Immature natural killer cell (primary cell): ENCODE data around the gene FAM43A. TPM values are rescaled to one million over a fixed set of nuclear protein-coding genes. Genes with fewer than 3 reads are reported as not detected.

Source experiments
- DNase-seq, 3 donors: peaks; one replicate each; pipeline ENCODE4 v3.0.0; 2022; ENCODE audit warnings: mixed read lengths in 1 of 3
- H3K27ac Mint-ChIP-seq, 6 donors: one replicate each; pipeline ENCODE4 v1.8.0; 2020; ENCODE audit warnings: mixed read lengths in 6 of 6, mild to moderate bottlenecking in 5 of 6, inconsistent platforms in 4 of 6, moderate library complexity in 3 of 6
- H3K27me3 Mint-ChIP-seq, 3 donors: one replicate each; pipeline ENCODE4 v1.8.0; 2020 to 2021; ENCODE audit warnings: low read depth in 3 of 3, mild to moderate bottlenecking in 3 of 3, mixed read lengths in 3 of 3, moderate library complexity in 3 of 3, inconsistent platforms in 1 of 3
- H3K36me3 Mint-ChIP-seq, 3 donors: one replicate each; pipeline ENCODE4 v1.8.0; 2020; ENCODE audit warnings: mixed read lengths in 3 of 3, inconsistent platforms in 2 of 3, mild to moderate bottlenecking in 2 of 3
- H3K4me1 Mint-ChIP-seq, 2 donors: one replicate each; pipeline ENCODE4 v1.8.0; 2020; ENCODE audit warnings: inconsistent platforms in 2 of 2, mild to moderate bottlenecking in 2 of 2, mixed read lengths in 2 of 2, moderate library complexity in 1 of 2
- H3K4me3 Mint-ChIP-seq, 5 donors: one replicate each; pipeline ENCODE4 v1.8.0; 2020; ENCODE audit warnings: mild to moderate bottlenecking in 5 of 5, mixed read lengths in 5 of 5, inconsistent platforms in 3 of 5, moderate library complexity in 3 of 5
- H3K9me3 Mint-ChIP-seq, 6 donors: one replicate each; pipeline ENCODE4 v1.8.0; 2020; ENCODE audit warnings: mild to moderate bottlenecking in 6 of 6, mixed read lengths in 6 of 6, inconsistent platforms in 4 of 6, moderate library complexity in 3 of 6
- polyA plus RNA-seq, 3 donors: library from polyadenylated mRNA; unstranded; fragments of 300-500 nt; fragmentation: Illumina TruSeq; gene quantifications; one replicate each; pipeline ENCODE4 v1.2.3, GENCODE V29; 2021

The FAM43A gene
- 10 to 100 TPM; 15.7 to 58.9 (median 28.5) TPM for polyA plus RNA-seq

GRCh38 chr3:194685718-194686413 is at the start of gene FAM43A:
FAM43A (plus strand) TSS chr3:194685883; CDS start chr3:194686827, 944 bp downstream.
- H3K27me3 Mint-ChIP-seq: peaks cover 6 to 22% (median 20%) of the 10 kb centered on the region in 3 donors
- peak within 1 kb of the TSS; percentile 96 to 100 (median 99) for H3K4me3 Mint-ChIP-seq
- H3K36me3 Mint-ChIP-seq: peaks cover 0 to 4% (median 3%) of the 10 kb centered on the region in 3 donors
- no peaks in the 10 kb centered on the region for H3K9me3 Mint-ChIP-seq
- DNase-seq: peak; percentile 82 to 86 (median 84)
- H3K4me1 Mint-ChIP-seq: peaks cover 62 to 68% of the 10 kb centered on the region in 2 donors
- peak within 1 kb of the TSS; percentile 89 to 94 (median 90) for H3K27ac Mint-ChIP-seq

- peaks cover 2 to 3% (median 3%) of the 10 kb centered on the region in 3 donors for H3K27me3 Mint-ChIP-seq
- H3K4me1 Mint-ChIP-seq: peaks cover 8 to 20% of the 10 kb centered on the region in 2 donors
- no peak overlapping the region for H3K4me3 Mint-ChIP-seq
- no peak for DNase-seq
- H3K36me3 Mint-ChIP-seq: peaks cover 2 to 14% (median 12%) of the 10 kb centered on the region in 3 donors
- no peak overlapping the region for H3K27ac Mint-ChIP-seq
- H3K9me3 Mint-ChIP-seq: no peaks in the 10 kb centered on the region
These were observed 48.6 kb upstream of the FAM43A start for GRCh38 chr3:194637066-194637465.

DNA sequence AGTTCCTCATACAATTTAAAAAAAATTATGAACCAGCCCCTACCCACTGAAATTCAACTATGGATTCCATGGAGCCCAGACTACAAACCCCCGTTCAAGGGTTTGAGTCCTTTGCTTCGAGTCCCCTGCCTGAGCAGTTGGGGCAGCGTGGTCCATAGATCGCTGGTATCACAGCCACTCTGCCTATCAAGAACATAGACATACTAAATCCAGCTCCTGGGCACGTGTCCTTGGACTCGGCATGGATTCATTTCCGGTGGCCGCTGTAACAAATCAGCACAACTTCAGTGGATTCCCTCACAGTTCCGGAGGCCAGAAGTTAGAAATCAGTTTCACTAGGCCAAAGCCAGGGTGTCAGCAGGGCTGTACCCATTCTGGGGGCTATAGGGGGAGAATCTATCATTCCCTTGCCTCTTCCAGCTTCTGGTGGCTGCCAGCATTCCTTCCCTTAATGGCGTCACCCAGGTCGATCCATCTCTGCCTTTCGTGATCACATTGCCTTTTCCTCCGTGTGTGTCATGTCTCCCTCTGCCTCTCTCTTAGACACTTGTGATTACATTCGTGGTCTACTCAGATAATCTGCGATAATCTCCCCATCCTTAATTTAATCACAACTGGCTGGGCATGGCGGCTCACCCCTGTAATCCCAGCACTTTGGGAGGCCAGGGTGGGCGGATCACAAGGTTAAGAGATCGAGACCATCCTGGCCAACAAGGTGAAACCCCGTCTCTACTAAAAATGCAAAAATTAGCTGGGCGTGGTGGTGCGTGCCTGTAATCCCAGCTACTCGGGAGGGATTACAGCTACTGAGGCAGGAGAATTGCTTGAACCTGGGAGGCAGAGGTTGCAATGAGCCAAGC is 47.9 kb upstream of the FAM43A start:
- H3K27ac Mint-ChIP-seq: no peak overlapping the region
- H3K27me3 Mint-ChIP-seq: peaks cover 2 to 3% (median 3%) of the 10 kb centered on the region in 3 donors
- DNase-seq: no peak
- peaks cover 6 to 18% (median 17%) of the 10 kb centered on the region in 3 donors for H3K36me3 Mint-ChIP-seq
- peaks cover 5 to 12% of the 10 kb centered on the region in 2 donors for H3K4me1 Mint-ChIP-seq
- H3K9me3 Mint-ChIP-seq: no peaks in the 10 kb centered on the region
- no peak overlapping the region for H3K4me3 Mint-ChIP-seq

GRCh38 chr3:194638991-194639605 is 46.6 kb upstream of the FAM43A start:
- Mint-ChIP-seq H3K9me3 (no peaks in the 10 kb centered on the region), H3K36me3 (peaks cover 12 to 29% (median 24%) of the 10 kb centered on the region in 3 donors), H3K4me3 (no peak overlapping the region), H3K27ac (no peak overlapping the region), H3K27me3 (peaks cover 2 to 3% (median 2%) of the 10 kb centered on the region in 3 donors), H3K4me1 (peaks cover 2 to 6% of the 10 kb centered on the region in 2 donors)
- DNase-seq: no peak

DNA sequence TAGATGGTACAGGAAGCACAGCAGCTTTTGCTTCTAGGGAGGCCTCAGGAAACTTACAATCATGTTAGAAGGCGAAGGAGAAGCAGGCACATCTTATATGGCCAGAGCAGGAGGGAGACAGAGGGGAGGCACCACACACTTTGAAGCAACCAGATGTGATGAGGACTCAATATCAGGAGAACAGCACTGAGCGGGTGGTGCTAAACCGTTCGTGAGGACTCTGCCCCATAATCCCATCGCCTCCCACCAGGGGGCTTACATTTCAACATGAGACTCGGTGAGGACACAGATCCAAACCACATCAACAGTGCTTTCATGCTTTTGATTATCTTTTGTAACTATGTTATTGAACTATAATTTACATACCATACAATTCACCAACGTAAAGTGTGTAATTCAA is 44.9 kb upstream of the FAM43A start:
- no peak for DNase-seq
- no peak overlapping the region for H3K27ac Mint-ChIP-seq
- H3K4me3 Mint-ChIP-seq: no peak overlapping the region
- peaks cover 24 to 43% (median 32%) of the 10 kb centered on the region in 3 donors for H3K36me3 Mint-ChIP-seq
- peaks cover 0 to 5% (median 3%) of the 10 kb centered on the region in 3 donors for H3K27me3 Mint-ChIP-seq
- no peaks in the 10 kb centered on the region for H3K4me1 Mint-ChIP-seq
- no peaks in the 10 kb centered on the region for H3K9me3 Mint-ChIP-seq

- no peaks in the 10 kb centered on the region for H3K9me3 Mint-ChIP-seq
- no peak overlapping the region for H3K4me3 Mint-ChIP-seq
- DNase-seq: no peak
- no peaks in the 10 kb centered on the region for H3K4me1 Mint-ChIP-seq
- H3K27me3 Mint-ChIP-seq: peaks cover 0 to 3% (median 3%) of the 10 kb centered on the region in 3 donors
- peaks cover 27 to 54% (median 34%) of the 10 kb centered on the region in 3 donors for H3K36me3 Mint-ChIP-seq
- H3K27ac Mint-ChIP-seq: no peak overlapping the region
These were observed 42.9 kb upstream of the FAM43A start for GRCh38 chr3:194642769-194643168.

DNA sequence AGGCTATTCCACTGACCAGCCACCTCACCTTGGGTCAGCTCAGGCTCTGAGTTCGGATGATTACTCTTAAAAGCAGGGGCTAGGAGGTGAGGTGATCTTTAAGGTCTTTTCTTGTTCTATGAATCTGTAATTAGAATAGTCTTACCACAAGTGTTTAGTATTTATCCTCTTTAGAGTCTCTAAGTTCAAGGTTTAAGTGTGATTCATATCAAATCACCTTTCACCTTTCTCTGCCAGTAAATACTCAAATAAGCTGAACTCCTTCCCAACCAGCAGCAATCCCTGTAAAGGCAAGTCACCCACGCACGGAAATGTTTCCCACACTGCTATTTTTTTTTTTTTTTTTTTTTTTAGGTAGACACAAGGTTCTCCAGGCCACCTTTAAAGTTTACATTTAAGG is 37.9 kb upstream of the FAM43A start:
- peaks cover 39 to 67% (median 47%) of the 10 kb centered on the region in 3 donors for H3K36me3 Mint-ChIP-seq
- H3K27me3 Mint-ChIP-seq: peaks cover 0 to 3% (median 0%) of the 10 kb centered on the region in 3 donors
- DNase-seq: no peak
- H3K27ac Mint-ChIP-seq: no peak overlapping the region
- no peaks in the 10 kb centered on the region for H3K9me3 Mint-ChIP-seq
- H3K4me3 Mint-ChIP-seq: no peak overlapping the region
- H3K4me1 Mint-ChIP-seq: no peaks in the 10 kb centered on the region

- peaks cover 0 to 2% (median 0%) of the 10 kb centered on the region in 3 donors for H3K27me3 Mint-ChIP-seq
- H3K4me1 Mint-ChIP-seq: peaks cover 4 to 9% of the 10 kb centered on the region in 2 donors
- H3K4me3 Mint-ChIP-seq: no peak overlapping the region
- H3K36me3 Mint-ChIP-seq: peaks cover 46 to 64% (median 48%) of the 10 kb centered on the region in 3 donors
- H3K27ac Mint-ChIP-seq: no peak overlapping the region
- no peak for DNase-seq
- H3K9me3 Mint-ChIP-seq: no peaks in the 10 kb centered on the region
These were observed 31.2 kb upstream of the FAM43A start for GRCh38 chr3:194654443-194654842.

DNA sequence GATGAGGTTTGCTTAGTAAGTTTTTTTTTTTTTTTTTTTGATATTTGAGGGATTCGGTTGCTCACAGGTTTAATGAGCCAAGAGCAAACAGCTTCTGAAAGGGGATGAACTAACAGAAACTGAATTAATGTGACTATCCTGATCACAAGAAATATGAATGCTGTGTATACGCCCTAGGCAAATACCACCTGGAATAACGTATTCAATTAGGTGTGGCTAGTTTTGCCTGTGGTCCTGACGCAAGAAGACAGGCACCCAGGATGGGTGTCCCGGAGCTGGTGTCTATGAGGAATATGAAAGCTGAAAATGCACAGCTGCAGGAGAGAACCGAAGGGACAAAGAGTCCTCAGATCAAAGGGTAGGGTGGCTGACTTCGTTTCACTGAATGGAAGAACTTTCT is 28.2 kb upstream of the FAM43A start:
- Mint-ChIP-seq H3K27ac (no peak overlapping the region), H3K4me1 (peaks cover 9 to 24% of the 10 kb centered on the region in 2 donors), H3K9me3 (no peaks in the 10 kb centered on the region), H3K36me3 (peaks cover 27 to 59% (median 31%) of the 10 kb centered on the region in 3 donors), H3K27me3 (peaks cover 0 to 2% (median 0%) of the 10 kb centered on the region in 3 donors), H3K4me3 (no peak overlapping the region)
- no peak for DNase-seq

DNA sequence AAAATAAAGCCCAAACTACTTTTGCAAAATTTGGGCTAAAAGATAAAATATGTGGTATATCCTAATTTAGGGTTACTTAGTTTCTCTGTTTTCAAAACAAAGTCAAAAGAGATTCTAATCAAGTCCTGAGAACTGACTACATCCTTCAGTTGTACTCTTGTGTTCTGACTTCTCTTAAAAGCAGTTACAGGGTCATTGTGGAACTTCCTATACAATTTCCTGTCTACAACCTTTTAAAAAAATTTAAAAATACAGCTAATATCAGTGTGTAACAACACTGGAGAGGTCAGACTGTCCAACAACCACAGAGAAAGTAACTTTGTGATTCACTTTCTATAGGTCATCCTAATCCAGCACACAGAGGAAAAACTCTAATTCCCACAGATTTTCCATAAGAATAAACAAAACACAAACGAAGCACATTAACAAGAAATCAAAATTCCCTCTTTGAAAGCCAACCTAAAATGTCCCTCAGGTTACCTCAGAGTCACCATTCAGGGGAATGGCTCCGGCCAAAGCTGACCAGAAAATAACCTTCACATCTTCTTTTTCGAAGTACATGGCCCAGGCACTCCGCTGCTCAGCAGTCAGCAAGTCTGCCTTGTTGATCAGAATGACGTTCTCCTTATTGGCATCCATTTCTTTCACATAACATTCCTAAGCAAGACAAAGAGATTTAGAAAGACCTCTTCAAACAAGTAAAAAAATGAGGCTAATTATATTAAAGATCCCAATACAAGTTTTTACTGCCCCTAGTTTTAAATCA is 27.0 kb upstream of the FAM43A start:
- DNase-seq: no peak
- H3K9me3 Mint-ChIP-seq: no peaks in the 10 kb centered on the region
- no peak overlapping the region for H3K4me3 Mint-ChIP-seq
- H3K4me1 Mint-ChIP-seq: peaks cover 9 to 24% of the 10 kb centered on the region in 2 donors
- no peak overlapping the region for H3K27ac Mint-ChIP-seq
- peaks cover 25 to 53% (median 30%) of the 10 kb centered on the region in 3 donors for H3K36me3 Mint-ChIP-seq
- peaks cover 0 to 2% (median 0%) of the 10 kb centered on the region in 3 donors for H3K27me3 Mint-ChIP-seq

DNA sequence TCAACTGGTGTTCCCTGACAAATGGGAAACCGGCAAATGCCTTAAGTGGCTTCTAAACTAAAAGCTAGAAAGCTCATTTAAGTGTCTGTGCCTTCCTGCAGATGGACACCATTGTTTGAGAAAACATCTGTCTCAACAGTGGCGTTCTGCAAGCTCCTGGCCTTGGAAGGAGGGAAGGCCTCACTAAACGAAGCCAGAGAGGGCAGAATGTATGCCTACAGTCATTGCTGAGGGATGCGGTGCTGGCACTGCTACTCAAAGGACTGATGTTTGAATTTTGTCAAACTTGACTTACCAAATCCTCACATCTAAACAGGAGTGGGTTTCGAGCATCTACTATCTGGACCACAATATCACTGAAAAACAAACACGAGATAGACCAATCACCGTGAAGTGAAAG is 25.9 kb upstream of the FAM43A start:
- Mint-ChIP-seq H3K4me1 (peaks cover 5 to 15% of the 10 kb centered on the region in 2 donors), H3K27ac (no peak overlapping the region), H3K9me3 (no peaks in the 10 kb centered on the region), H3K4me3 (no peak overlapping the region), H3K36me3 (peaks cover 18 to 47% (median 21%) of the 10 kb centered on the region in 3 donors), H3K27me3 (peaks cover 0 to 2% (median under 1%) of the 10 kb centered on the region in 3 donors)
- DNase-seq: no peak

DNA sequence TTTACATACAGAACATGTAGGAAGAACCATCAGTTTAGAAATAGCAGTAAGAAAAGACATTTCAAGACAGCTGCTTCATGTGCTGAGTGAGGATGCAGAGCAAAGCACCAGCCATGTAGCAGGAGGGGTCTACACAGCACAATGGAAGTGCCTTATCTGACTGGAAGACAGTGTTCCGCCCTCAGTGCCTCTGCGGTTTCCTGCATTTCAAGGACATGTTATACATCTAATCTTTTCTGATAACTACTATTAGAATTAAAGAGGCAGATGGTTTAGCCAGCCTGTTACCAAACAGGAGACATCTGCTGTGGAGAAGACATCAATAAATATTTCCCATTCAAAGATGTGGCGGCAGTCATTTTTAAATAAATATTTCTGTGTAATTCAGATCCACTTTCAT is 24.3 kb upstream of the FAM43A start:
- Mint-ChIP-seq H3K4me1 (peaks cover 5 to 14% of the 10 kb centered on the region in 2 donors), H3K27me3 (peaks cover 0 to 2% (median 2%) of the 10 kb centered on the region in 3 donors), H3K36me3 (peaks cover 31 to 57% (median 31%) of the 10 kb centered on the region in 3 donors), H3K4me3 (no peak overlapping the region), H3K9me3 (no peaks in the 10 kb centered on the region), H3K27ac (peak overlapping the region in 3 of 6 donors; percentile 12 to 30 (median 22))
- no peak for DNase-seq

GRCh38 chr3:194661946-194662345 is 23.7 kb upstream of the FAM43A start:
- Mint-ChIP-seq H3K4me3 (no peak overlapping the region), H3K27me3 (peaks cover 0 to 2% (median 0%) of the 10 kb centered on the region in 3 donors), H3K27ac (no peak overlapping the region), H3K9me3 (no peaks in the 10 kb centered on the region), H3K36me3 (peaks cover 30 to 56% (median 30%) of the 10 kb centered on the region in 3 donors), H3K4me1 (peaks cover 5 to 14% of the 10 kb centered on the region in 2 donors)
- DNase-seq: no peak
